ENCODE results near the gene CYP11A1. TPM values are rescaled to one million over a fixed set of nuclear protein-coding genes. Genes with fewer than 3 reads are reported as not detected.

The CYP11A1 gene
- total RNA-seq, 1 donor = 0.90 TPM

DNA sequence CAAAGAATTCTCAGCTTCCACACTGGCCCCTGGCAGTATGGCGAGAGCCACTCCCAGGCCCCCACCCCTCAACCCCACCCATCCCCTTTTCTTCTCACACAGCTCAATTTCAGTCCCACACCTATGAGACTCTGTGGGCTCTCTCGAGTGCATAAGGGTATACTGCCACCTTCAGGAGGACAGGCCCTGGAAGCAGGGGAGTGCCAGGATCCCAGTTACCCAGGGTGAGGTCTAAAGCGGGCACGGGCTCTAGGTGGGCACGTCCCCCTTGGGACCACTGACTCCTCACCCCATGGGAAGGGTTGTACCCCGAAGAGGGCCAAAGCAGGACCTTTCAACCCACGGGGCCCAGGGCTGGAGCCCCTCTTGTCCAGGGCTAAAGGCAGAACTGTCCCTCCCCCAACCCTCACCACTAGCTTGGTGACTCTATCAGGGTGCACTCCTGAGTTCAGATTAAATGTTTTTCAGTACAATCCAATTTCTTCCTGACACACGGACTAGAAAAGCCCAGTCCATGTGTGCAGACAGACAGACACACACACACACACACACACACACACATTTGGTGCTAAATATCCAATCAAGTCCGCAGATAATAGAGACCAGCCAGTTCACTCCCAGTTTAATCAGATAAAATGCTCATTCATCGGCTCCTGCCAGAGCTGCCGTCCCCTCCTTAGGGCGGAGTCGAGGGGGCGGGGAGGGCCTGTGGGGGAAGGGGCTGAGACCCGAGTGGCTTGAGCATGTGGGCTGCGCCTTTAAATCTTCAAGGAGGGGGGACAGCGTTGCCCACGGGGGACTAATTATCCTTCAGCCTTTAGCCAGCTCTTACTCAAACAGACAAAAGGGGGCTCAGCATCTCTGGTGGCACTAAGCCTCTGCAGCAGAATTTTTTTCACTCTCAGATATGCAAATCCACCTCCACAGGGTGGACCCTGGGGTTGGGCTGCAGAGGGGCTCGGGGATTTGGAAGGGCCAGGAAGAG is 59.3 kb downstream of the CYP11A1 start:
- H3K4me3 ChIP-seq (ENCODE audit: low read depth, low read length) = no peak overlapping the region
- TF ChIP-seq, protein P1, sequence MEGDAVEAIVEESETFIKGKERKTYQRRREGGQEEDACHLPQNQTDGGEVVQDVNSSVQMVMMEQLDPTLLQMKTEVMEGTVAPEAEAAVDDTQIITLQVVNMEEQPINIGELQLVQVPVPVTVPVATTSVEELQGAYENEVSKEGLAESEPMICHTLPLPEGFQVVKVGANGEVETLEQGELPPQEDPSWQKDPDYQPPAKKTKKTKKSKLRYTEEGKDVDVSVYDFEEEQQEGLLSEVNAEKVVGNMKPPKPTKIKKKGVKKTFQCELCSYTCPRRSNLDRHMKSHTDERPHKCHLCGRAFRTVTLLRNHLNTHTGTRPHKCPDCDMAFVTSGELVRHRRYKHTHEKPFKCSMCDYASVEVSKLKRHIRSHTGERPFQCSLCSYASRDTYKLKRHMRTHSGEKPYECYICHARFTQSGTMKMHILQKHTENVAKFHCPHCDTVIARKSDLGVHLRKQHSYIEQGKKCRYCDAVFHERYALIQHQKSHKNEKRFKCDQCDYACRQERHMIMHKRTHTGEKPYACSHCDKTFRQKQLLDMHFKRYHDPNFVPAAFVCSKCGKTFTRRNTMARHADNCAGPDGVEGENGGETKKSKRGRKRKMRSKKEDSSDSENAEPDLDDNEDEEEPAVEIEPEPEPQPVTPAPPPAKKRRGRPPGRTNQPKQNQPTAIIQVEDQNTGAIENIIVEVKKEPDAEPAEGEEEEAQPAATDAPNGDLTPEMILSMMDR (IDR thresholded peaks at IDR 0.05; ENCODE audit: insufficient read depth, low read length) = peak; percentile 92
- peak; percentile 78 for DNase-seq (ENCODE audit: low read depth)

DNA sequence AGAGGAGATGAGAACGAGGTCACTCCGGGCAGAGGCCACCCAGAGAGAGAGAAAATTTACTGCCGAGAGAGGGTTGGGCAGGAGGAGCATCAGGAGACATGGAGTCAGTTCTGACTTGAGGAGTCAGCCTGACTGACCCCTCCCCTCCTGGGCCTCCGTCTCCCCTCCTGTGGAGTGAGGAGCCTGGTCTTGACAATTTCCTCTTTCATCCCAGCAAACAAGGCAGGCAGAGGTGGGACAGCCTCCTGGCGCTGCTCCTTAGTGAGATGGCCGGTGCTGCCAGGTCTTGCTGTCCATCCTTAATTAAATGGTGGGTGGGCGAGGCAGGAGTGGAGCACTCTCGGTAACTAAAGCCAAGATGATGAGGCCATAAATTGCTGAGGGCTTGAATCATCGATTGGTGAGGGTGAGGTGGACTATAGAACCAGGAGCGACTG is 60.6 kb downstream of the CYP11A1 start:
- TF ChIP-seq, protein P1 (IDR thresholded peaks at IDR 0.05; ENCODE audit: insufficient read depth, low read length) = no peak
- DNase-seq (ENCODE audit: low read depth) = no peak
- no peak overlapping the region for H3K4me3 ChIP-seq (ENCODE audit: low read depth, low read length)

DNA sequence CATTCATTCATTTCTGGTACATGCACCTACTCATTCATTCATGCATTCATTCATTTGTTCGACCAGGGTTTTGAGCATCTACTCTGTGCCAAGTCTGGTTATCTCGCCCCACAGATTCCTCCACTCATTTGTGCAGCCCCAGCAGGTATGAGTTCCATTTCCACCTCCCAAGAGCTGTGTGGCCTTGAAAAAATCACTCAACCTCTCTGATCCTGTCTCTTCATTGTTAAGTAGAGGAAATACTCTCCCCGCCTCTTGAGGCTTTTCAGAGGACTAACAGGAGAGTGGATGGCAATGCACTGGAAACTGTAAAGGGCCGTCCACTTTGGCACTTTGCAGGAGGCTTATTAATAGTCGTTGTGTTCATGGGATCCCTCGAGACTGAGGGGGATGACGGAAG is 61.8 kb downstream of the CYP11A1 start:
- H3K4me3 ChIP-seq (ENCODE audit: low read depth, low read length) = no peak overlapping the region
- TF ChIP-seq, protein P1 (IDR thresholded peaks at IDR 0.05; ENCODE audit: insufficient read depth, low read length) = no peak
- DNase-seq (ENCODE audit: low read depth) = no peak

DNA sequence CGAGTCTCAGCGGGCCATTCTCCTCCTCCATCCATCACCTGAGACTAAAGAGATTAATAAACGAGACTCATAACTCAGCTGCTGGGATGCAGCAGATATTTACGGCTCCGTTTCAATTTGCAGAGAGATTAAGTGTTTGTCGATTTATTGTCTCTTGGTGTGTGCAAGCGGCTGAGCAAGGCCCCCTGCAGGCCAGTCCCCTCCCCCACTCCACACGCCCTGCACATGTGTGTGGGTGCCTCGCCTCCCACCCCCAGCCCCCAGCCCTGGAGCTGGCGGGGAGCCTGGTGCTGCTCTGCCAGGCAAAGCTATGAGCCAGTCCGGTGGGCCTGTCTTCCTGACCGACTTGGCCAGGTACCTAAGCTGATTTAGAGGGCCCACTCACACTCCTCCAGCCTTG is 63.0 kb downstream of the CYP11A1 start:
- no peak overlapping the region for H3K4me3 ChIP-seq (ENCODE audit: low read depth, low read length)
- TF ChIP-seq, protein P1 (IDR thresholded peaks at IDR 0.05; ENCODE audit: insufficient read depth, low read length) = no peak
- DNase-seq (ENCODE audit: low read depth) = no peak

DNA sequence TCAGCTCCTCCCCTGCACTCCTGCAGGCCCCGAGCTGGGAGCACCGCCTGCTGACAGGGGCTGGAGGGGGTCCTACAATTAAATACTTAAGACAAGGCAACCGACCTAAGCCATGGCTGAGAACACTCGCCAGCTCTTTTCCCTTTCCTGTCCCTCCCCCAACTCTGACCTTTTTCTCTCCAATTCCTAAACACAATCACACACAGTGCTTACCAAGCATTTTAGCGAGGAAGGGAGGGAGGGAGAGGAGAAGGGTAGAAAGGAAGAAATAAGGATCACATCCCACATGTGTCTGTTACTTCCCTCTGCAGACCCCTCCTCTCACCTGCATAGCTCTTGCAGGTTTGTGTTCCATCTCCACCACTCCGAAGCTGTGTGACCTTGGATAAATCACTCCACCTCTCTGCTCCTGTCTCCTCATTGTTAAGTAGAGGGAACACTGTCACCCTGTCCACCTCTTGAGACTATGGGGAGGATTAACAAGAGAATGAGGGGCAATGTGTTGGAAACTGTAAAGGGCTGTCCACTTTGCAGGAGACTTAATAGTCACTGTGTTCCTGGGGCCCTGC is 63.6 kb downstream of the CYP11A1 start:
- TF ChIP-seq, protein P1 (IDR thresholded peaks at IDR 0.05; ENCODE audit: insufficient read depth, low read length) = no peak
- no peak overlapping the region for H3K4me3 ChIP-seq (ENCODE audit: low read depth, low read length)
- DNase-seq (ENCODE audit: low read depth) = no peak

DNA sequence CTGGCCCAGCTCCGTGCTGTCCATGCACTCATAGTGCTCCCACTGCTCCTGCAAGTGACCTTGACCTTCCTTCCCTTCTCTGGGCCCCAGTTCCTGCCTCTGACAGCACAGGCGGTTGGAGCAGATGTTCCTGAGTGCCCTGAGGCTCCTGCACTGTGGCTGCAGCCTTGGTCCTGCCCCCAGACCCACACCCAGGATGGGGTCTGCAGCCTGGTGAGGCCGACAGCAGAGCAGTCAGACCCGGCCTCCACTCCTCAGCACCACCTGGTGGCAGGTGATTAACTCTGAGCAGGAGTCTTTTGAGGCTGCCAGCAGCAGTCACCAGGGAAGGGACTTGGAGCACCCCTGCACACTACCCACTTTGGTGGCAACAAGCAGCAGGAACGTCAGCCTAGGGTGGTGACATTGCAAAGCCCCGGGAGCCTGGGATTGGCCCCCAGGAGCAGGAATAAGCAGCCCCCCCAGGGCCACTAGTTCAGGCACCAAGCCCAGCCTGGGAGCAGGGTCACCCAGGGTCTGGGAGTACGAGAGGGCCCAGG is 64.6 kb downstream of the CYP11A1 start:
- TF ChIP-seq, protein P1 (IDR thresholded peaks at IDR 0.05; ENCODE audit: insufficient read depth, low read length) = peak; percentile 76
- H3K4me3 ChIP-seq (ENCODE audit: low read depth, low read length) = no peak overlapping the region
- peak; percentile 45 for DNase-seq (ENCODE audit: low read depth)
